ENCODE measurements around the gene PSMB10. TPM values are rescaled to one million over a fixed set of nuclear protein-coding genes. Genes with fewer than 3 reads are reported as not detected.

PSMB10 gene
- total RNA-seq, 1 experiment from 2014 or later = 41.0 TPM

DNA sequence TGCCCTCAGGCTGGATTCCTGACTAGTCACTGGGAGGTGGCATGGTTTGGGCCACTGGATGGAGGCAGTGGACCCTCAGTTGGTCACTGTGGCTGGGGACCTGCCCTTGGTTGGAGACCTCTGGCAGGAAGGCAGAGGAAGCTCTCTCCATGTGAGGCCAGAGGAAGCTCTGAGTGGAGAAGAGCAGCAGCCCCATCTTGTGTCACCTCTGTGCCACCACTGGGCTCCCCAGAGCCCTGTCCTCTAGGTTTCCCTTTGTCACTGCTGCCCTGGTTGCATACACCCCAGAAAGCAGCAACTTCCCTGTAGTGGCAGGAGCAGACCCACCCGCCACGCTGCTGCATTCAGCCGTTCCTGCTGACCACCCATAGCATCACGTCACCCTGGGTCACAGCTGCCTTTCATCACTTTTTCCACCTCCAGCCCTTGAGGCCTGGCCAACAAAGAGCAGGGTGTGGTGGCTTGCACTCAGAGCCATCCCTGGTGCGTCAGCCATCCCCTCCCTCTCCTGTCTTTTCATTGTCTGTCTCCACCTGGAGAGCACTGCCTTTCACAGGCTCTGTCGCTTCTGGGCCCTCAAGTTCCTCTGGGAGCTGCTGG is 16.9 kb downstream of the PSMB10 start:
- Histone ChIP-seq H3K4me2 (ENCODE audit: low read length) (no peak overlapping the region), H3K4me3 (replicated peaks in 1 of 2; ENCODE audit: low read depth in 1 of 2, low read length in 2 of 2) (no peak overlapping the region), H4K20me1 (ENCODE audit: insufficient read depth) (no peaks in the 10 kb centered on the region), H3K27ac (ENCODE audit: low read depth, low read length) (no peak overlapping the region), H3K9ac (ENCODE audit: low read length) (no peak overlapping the region), H3K36me3 (ENCODE audit: control insufficient read depth in 1 of 2, insufficient read depth in 2 of 2, low read length in 2 of 2) (no peaks in the 10 kb centered on the region), H3K4me1 (ENCODE audit: control insufficient read depth in 1 of 2, insufficient read depth in 2 of 2, low read length in 2 of 2) (peaks cover 12 to 16% of the 10 kb centered on the region in 2 experiments), H3K9me2 (ENCODE audit: insufficient read depth) (no peaks in the 10 kb centered on the region), H3K27me3 (ENCODE audit: insufficient read depth, low read length) (no peaks in the 10 kb centered on the region), H2AFZ (ENCODE audit: low read depth, low read length, poor library complexity, severe bottlenecking) (no peak overlapping the region), H3K9me3 (ENCODE audit: control insufficient read depth in 1 of 2, insufficient read depth in 1 of 2, low read depth in 1 of 2, low read length in 2 of 2) (no peaks in the 10 kb centered on the region), H3K79me2 (ENCODE audit: insufficient read depth, low read length) (no peaks in the 10 kb centered on the region)
- no TSS peak for BruUV-seq (replicated peaks)
- CTCF ChIA-PET = interaction anchor here (0.8 to 0.9 kb wide), 2 partner anchors 103 to 426 kb away, joined by 3 to 4 read pairs; no protein-coding TSS in a partner anchor
- RAD21 ChIA-PET (ENCODE audit: low non-redundant PET in 1 of 2, low total read pairs in 2 of 2, uncharacterized antibody in 2 of 2, unreplicated experiment in 2 of 2) = no interaction called here
- TF ChIP-seq RAD21 (IDR thresholded peaks at IDR 0.05; ENCODE audit: low read depth) (peak; percentile 35; the same call in 1 of the 2 replicates), FOSL1 (IDR thresholded peaks at IDR 0.05; ENCODE audit: low read depth) (no peak)
- no peak for DNase-seq (ENCODE audit: low read depth, low spot score)
- intact Hi-C loops (cut with micrococcal nuclease) = no loop called here
- ATAC-seq = 0 out of 2 replicates have a peak, but pooled peaks have one; percentile 31
- POLR2A ChIA-PET = no interaction called here

DNA sequence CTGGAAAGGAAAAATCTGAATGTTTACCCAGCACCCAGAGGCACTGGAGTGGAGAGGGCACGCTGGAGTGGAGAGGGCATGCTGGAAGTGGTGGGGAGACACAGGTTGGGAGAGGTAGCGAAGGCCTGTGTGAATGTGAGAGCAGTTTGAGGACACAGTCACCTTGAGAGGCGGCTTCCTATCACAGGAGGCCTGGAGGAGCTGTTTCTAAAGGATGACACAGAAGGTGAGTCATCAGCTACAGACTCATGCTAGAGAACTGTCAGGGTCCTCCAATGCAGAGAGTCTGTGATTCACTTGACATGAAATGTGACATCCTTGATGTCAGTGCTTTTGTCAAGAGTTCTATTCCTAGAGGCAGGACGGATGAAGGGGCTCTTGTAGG is 18.8 kb downstream of the PSMB10 start:
- CTCF ChIA-PET = interaction anchor here (0.6 to 1.0 kb wide), 3 partner anchors 35 to 123 kb away, joined by 3 read pairs; no protein-coding TSS in a partner anchor
- no peak for TF ChIP-seq CEBPB (IDR thresholded peaks at IDR 0.05; ENCODE audit: low read depth)
- TF ChIP-seq, protein P1, sequence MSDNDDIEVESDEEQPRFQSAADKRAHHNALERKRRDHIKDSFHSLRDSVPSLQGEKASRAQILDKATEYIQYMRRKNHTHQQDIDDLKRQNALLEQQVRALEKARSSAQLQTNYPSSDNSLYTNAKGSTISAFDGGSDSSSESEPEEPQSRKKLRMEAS (IDR thresholded peaks at IDR 0.05) = 0 out of 2 replicates have a peak, but pooled peaks have one; percentile 23
- TF ChIP-seq POLR2A (IDR thresholded peaks at IDR 0.05; ENCODE audit: borderline replicate concordance, extremely low read depth, insufficient read depth, insufficient read length) = no peak
- TF ChIP-seq FOSL1 (IDR thresholded peaks at IDR 0.05; ENCODE audit: low read depth) = peak; percentile 70
- peak; percentile 77 for TF ChIP-seq JUND (IDR thresholded peaks at IDR 0.05)
- H4K20me1 ChIP-seq (ENCODE audit: insufficient read depth) = no peaks in the 10 kb centered on the region
- intact Hi-C loops (cut with micrococcal nuclease) = no loop called here
- H2AFZ ChIP-seq (ENCODE audit: low read depth, low read length, poor library complexity, severe bottlenecking) = no peak overlapping the region
- peak overlapping the region; percentile 36 for H3K9ac ChIP-seq (ENCODE audit: low read length)
- no TSS peak for BruUV-seq (replicated peaks)
- RAD21 ChIA-PET (ENCODE audit: low non-redundant PET in 1 of 2, low total read pairs in 2 of 2, uncharacterized antibody in 2 of 2, unreplicated experiment in 2 of 2) = interaction anchor here in 1 of 2 experiments (0.5 kb wide), 1 partner anchor 141 kb away, joined by 4 read pairs; no protein-coding TSS in a partner anchor
- H3K4me1 ChIP-seq (ENCODE audit: control insufficient read depth in 1 of 2, insufficient read depth in 2 of 2, low read length in 2 of 2) = peaks cover 12 to 16% of the 10 kb centered on the region in 2 experiments
- H3K27me3 ChIP-seq (ENCODE audit: insufficient read depth, low read length) = no peaks in the 10 kb centered on the region
- H3K4me2 ChIP-seq (ENCODE audit: low read length) = peak overlapping the region; percentile 64
- peak; percentile 45 for DNase-seq (ENCODE audit: low read depth, low spot score)
- ATAC-seq = peak; percentile 92
- POLR2A ChIA-PET = no interaction called here
- no peaks in the 10 kb centered on the region for H3K36me3 ChIP-seq (ENCODE audit: control insufficient read depth in 1 of 2, insufficient read depth in 2 of 2, low read length in 2 of 2)
- H3K4me3 ChIP-seq (replicated peaks in 1 of 2; ENCODE audit: low read depth in 1 of 2, low read length in 2 of 2) = no peak overlapping the region
- H3K27ac ChIP-seq (ENCODE audit: low read depth, low read length) = peak overlapping the region; percentile 17
- H3K9me2 ChIP-seq (ENCODE audit: insufficient read depth) = no peaks in the 10 kb centered on the region
- no peaks in the 10 kb centered on the region for H3K9me3 ChIP-seq (ENCODE audit: control insufficient read depth in 1 of 2, insufficient read depth in 1 of 2, low read depth in 1 of 2, low read length in 2 of 2)
- no peaks in the 10 kb centered on the region for H3K79me2 ChIP-seq (ENCODE audit: insufficient read depth, low read length)

Data from HCT116 (cell line).